GM21390 (cell line): Measurements from ENCODE around the gene SMG7.
A peak's percentile ranks its signal among the peaks of the same experiment; 100 is the strongest.
"Not testable (repeated sequence)": the region's sequence is repeated elsewhere in the genome, so short reads cannot be mapped to it uniquely, and the experiment has no call there.

Source experiments
- ATAC-seq: cut with Tn5 transposase; IDR thresholded peaks from one replicate; pipeline ENCODE4 v1.9.1; 2021; ENCODE audit not compliant: unreplicated experiment

The SMG7 gene

GRCh38 chr1:183472488-183473216 lies at the start of gene SMG7:
SMG7 (plus strand) TSS chr1:183472499; CDS start chr1:183472621, 122 bp downstream.
- peak; percentile 14 for ATAC-seq

GRCh38 chr1:183423541-183423940 lies 48.8 kb upstream of the SMG7 start:
- ATAC-seq, result no peak

- ATAC-seq, result no peak
Observed at GRCh38 chr1:183424691-183425090, 47.6 kb upstream of the SMG7 start.

- ATAC-seq, result not testable (repeated sequence)
Observed at GRCh38 chr1:183427591-183427990, 44.7 kb upstream of the SMG7 start.

GRCh38 chr1:183431840-183432547 lies 40.3 kb upstream of the SMG7 start:
- no peak for ATAC-seq

- no peak for ATAC-seq
Observed at GRCh38 chr1:183432548-183432875, 39.8 kb upstream of the SMG7 start.

GRCh38 chr1:183433703-183434102 lies 38.6 kb upstream of the SMG7 start:
- no peak for ATAC-seq

- no peak for ATAC-seq
Observed at GRCh38 chr1:183435497-183435896, 36.8 kb upstream of the SMG7 start.

GRCh38 chr1:183438060-183438459 lies 34.2 kb upstream of the SMG7 start:
- ATAC-seq, result no peak

- no peak for ATAC-seq
Observed at GRCh38 chr1:183443011-183443410, 29.3 kb upstream of the SMG7 start.

GRCh38 chr1:183443466-183443865 lies 28.8 kb upstream of the SMG7 start:
- ATAC-seq, result no peak

GRCh38 chr1:183444243-183444642 lies 28.1 kb upstream of the SMG7 start:
- no peak for ATAC-seq

- no peak for ATAC-seq
Observed at GRCh38 chr1:183449223-183449770, 23.0 kb upstream of the SMG7 start.

- ATAC-seq, result no peak
Observed at GRCh38 chr1:183450093-183450492, 22.2 kb upstream of the SMG7 start.

GRCh38 chr1:183454377-183454776 lies 17.9 kb upstream of the SMG7 start:
- no peak for ATAC-seq

- ATAC-seq, result no peak
Observed at GRCh38 chr1:183456826-183457225, 15.5 kb upstream of the SMG7 start.

- ATAC-seq, result no peak
Observed at GRCh38 chr1:183457449-183457848, 14.8 kb upstream of the SMG7 start.

- no peak for ATAC-seq
Observed at GRCh38 chr1:183460596-183460995, 11.7 kb upstream of the SMG7 start.

- ATAC-seq, result no peak
Observed at GRCh38 chr1:183461350-183461749, 10.9 kb upstream of the SMG7 start.

- ATAC-seq, result no peak
Observed at GRCh38 chr1:183463566-183463965, 8.7 kb upstream of the SMG7 start.

GRCh38 chr1:183466781-183467180 lies 5.5 kb upstream of the SMG7 start:
- ATAC-seq, result no peak

GRCh38 chr1:183467687-183468086 lies 4.6 kb upstream of the SMG7 start:
- ATAC-seq, result no peak
